Measurements from ENCODE around the gene PRR35. TPM values are rescaled to one million over a fixed set of nuclear protein-coding genes. Genes with fewer than 3 reads are reported as not detected.

Gene PRR35
- total RNA-seq, 2 experiments from 2014 or later = not detected

DNA sequence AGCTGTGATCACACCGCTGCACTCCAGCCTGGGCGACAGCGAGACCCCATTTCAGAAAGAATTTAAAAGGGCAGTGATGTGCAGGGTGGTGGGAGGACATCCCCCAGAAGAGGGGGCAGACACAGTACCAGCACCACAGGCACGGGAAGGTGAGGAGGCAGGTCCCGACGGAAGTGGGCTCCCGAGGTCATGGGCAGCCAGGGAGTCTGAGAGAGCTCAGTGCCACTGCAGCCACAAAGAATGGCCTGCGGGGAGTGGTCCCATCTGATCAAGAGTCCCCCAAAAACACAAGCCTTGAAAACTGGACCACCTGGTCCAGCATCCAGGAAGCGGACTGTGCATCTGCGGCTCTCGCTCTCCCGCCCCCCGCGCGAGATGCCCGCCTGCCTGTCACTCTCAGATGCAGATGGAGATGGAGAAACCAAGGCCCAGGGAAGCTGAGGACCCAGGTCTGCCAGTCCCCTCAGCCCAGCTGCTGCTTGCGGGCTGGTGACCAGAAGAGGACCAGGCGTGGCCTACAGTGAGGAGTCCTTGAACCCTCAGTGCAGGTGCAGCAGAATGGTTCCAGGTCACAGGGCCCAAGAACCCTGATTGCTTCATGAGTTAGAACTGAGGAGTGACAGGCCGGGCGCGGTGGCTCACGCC, 37.0 kb upstream of the PRR35 start:
- Mint-ChIP-seq H3K36me3 (ENCODE audit: low read depth) (peaks cover 2% of the 10 kb centered on the region), H3K4me1 (peaks cover 25% of the 10 kb centered on the region), H3K27ac (peak overlapping the region; percentile 28), H3K4me3 (no peak overlapping the region), H3K27me3 (no peaks in the 10 kb centered on the region), H3K9me3 (no peaks in the 10 kb centered on the region)
- no peak for DNase-seq
- ChIA-PET POLR2A (interaction anchor here (1.0 kb wide), 1 partner anchor 1010 kb away, joined by 3 read pairs; the partner anchor contains the start of gene TMEM204), CTCF (no interaction called here)

DNA sequence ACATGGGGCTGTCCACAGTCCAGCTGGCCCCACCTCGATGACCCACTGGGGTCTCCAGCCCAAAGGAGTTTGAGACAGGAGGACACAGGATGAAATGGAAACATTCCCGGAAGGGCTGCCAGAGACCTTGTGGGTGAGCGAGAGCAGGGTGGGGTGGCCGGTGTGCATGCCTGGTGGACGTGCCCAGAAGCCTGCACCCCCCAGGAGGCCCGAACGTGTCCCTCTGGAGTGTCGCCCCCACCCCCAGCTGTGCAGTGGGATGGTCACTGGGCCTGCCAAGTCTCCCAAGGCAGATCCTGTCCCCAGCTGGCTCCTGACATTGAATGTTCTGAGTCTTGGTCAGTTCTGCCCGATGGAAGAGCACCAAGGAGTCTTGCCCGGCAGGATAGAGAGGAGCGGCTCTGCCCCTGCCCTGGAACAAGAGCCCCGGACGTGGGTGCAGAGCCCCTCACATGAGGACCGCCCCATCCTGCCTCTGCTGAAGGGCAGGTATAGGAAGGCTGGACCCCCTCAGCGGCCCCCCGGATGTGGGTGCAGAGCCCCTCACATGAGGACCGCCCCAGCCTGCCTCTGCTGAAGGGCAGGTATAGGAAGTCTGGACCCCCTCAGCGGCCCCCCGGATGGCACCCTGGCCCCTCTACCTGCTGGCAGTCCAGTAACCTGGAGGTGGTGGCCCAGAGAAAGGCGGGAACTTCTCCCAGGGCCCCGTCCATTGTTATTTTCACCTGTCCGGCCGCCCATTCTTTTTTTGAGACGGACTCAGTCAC, 35.7 kb upstream of the PRR35 start:
- no peaks in the 10 kb centered on the region for H3K9me3 Mint-ChIP-seq
- DNase-seq = no peak
- peak overlapping the region; percentile 97 for H3K27ac Mint-ChIP-seq
- H3K4me3 Mint-ChIP-seq = no peak overlapping the region
- H3K27me3 Mint-ChIP-seq = no peaks in the 10 kb centered on the region
- H3K4me1 Mint-ChIP-seq = peaks cover 30% of the 10 kb centered on the region
- ChIA-PET CTCF (no interaction called here), POLR2A (no interaction called here)
- peaks cover 12% of the 10 kb centered on the region for H3K36me3 Mint-ChIP-seq (ENCODE audit: low read depth)

DNA sequence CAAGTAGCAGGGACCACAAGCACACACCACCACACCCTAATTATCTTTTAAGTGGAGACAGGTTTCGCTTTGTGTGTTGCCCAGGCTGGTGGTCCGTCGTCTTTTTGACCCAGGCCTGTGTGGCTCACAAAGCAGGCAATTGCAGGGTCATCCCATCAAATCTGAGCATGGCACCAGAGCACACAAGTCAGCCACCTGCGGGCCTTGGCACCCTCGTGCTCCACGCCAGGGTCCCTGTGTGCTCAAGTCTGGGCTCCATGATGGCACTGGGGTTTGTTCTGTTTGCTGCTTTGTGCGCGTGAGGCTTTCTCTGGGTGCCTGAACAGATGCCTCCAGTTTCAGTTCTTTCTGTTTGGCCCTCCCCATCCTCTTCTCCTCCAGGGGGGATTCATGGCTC, 35.1 kb upstream of the PRR35 start:
- peak overlapping the region; percentile 76 for H3K4me3 Mint-ChIP-seq
- H3K27ac Mint-ChIP-seq = peak overlapping the region; percentile 97
- CTCF ChIA-PET = no interaction called here
- POLR2A ChIA-PET = interaction anchor here (2.3 kb wide), 1 partner anchor 63 kb away, joined by 7 read pairs; no protein-coding TSS in a partner anchor
- H3K27me3 Mint-ChIP-seq = no peaks in the 10 kb centered on the region
- peaks cover 17% of the 10 kb centered on the region for H3K36me3 Mint-ChIP-seq (ENCODE audit: low read depth)
- DNase-seq = no peak
- H3K4me1 Mint-ChIP-seq = peaks cover 36% of the 10 kb centered on the region
- no peaks in the 10 kb centered on the region for H3K9me3 Mint-ChIP-seq

DNA sequence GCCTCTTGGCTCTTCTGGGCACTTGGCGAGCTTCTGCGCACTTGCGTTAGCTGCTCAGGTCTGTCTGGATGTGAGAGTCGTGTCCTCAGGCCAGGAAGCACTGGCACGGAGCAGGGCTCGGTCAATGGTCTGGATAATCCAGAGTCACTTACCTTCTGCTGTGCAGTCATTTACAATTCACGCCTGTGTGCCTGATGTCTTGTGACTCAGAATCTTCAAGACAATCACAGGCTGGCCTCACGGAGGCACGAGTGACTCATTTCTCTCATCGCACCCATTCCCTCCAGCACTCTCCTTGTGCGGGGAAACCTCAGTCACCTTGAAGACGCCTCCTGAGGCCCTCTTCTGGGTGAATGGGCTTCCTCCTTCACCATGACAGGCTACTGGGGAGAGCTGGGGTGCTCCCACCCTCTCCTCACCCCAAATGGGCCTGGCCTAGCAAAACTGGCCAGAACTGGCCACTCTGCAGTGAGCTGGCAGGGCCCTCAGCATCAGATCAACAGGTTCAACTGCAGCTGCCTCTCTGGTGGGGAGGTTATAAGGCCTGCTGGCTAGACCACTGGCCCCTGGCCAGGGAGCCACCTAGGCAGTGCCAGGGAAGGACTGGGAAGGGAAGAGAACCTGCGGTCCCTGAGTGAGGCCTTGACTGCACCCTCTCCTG, 34.5 kb upstream of the PRR35 start:
- peak overlapping the region; percentile 76 for H3K4me3 Mint-ChIP-seq
- H3K4me1 Mint-ChIP-seq = peaks cover 40% of the 10 kb centered on the region
- CTCF ChIA-PET = no interaction called here
- peak; percentile 82 for DNase-seq
- POLR2A ChIA-PET = interaction anchor here (0.9 to 2.3 kb wide), 3 partner anchors 63 to 473 kb away, joined by 3 to 7 read pairs (median 5); partner anchors contain the start of genes POLR3K, RAB11FIP3 and SNRNP25
- no peaks in the 10 kb centered on the region for H3K9me3 Mint-ChIP-seq
- peaks cover 21% of the 10 kb centered on the region for H3K36me3 Mint-ChIP-seq (ENCODE audit: low read depth)
- peak overlapping the region; percentile 97 for H3K27ac Mint-ChIP-seq
- no peaks in the 10 kb centered on the region for H3K27me3 Mint-ChIP-seq

- H3K4me1 Mint-ChIP-seq = peaks cover 40% of the 10 kb centered on the region
Measured at GRCh38 chr16:526181-527014, 33.8 kb upstream of the PRR35 start.

DNA sequence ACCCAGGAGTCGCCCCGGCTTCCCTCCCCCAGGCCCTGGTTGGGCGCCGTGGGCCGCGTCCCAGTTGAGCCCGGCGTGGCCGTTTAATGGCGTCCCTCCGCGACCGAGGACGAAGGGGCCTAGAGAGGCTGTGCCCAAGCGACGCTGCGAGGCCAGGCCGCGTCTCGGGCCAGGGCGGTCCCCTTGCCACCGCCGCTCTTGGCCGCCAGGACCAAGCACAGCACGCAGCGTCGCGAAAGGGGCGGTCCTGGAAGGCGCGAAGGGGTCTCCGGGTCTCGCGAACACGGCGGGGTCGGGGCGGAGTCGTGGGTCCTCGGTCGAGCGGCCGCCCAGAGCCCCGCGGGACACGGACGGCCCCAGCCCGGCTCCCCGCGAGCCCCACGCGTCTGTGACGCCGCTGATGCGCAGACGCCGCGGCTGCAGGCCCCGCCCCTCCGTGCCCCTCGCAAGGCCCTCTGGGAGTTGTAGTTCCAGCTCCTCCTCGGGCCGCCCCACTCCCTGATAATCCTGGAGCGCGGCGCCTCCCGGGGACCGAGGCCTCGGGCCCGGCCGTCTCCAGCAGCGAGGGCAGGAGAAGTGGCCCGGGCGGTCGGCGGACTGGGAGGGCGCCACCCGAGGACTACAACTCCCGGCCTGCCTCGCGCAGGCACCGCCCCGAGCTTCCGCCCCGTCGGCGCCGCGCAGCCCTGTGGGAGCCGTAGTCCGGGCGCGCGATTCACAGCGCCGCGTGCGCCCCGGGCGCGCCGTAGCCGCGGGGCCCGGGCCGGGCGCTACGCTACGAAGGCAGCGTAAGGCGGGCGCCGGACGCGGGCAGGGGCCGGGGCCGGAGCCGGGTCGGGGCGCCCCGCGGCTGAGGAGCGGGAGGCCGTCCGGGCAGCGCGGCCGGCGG, 32.9 kb upstream of the PRR35 start, which contains the start of gene CAPN15:
CAPN15 (plus strand) TSS at position 698 of the 889 bp plus-strand sequence. CDS start 19,127 bp downstream, outside the sequence.
- peak within 1 kb of the TSS; percentile 94 for H3K4me3 Mint-ChIP-seq
- peak within 1 kb of the TSS; percentile 97 for H3K27ac Mint-ChIP-seq
- peaks cover 21% of the 10 kb centered on the region for H3K36me3 Mint-ChIP-seq (ENCODE audit: low read depth)
- CTCF ChIA-PET = interaction anchor here (0.6 to 1.1 kb wide), 3 partner anchors 109 to 294 kb away, joined by 3 to 4 read pairs (median 3); partner anchors contain the start of gene RHOT2
- peaks cover 40% of the 10 kb centered on the region for H3K4me1 Mint-ChIP-seq
- POLR2A ChIA-PET = interaction anchor here (0.7 to 2.3 kb wide), 10 partner anchors 10 to 122 kb away, joined by 3 to 7 read pairs (median 4); partner anchors contain the start of genes METTL26, NHLRC4, RAB11FIP3 and WDR90
- peak; percentile 86 for DNase-seq
- H3K9me3 Mint-ChIP-seq = no peaks in the 10 kb centered on the region
- no peaks in the 10 kb centered on the region for H3K27me3 Mint-ChIP-seq

More at GRCh38 chr16:526181-527014, 33.8 kb upstream of the PRR35 start:
- ChIA-PET POLR2A (interaction anchor here (0.7 to 2.3 kb wide), 8 partner anchors 11 to 473 kb away, joined by 3 to 7 read pairs (median 4); partner anchors contain the start of genes METTL26, POLR3K, RAB11FIP3 and SNRNP25), CTCF (interaction anchor here (0.6 to 1.1 kb wide), 3 partner anchors 110 to 293 kb away, joined by 3 to 4 read pairs (median 3); partner anchors contain the start of gene RHOT2)
- Mint-ChIP-seq H3K4me3 (peak overlapping the region; percentile 76), H3K27me3 (no peaks in the 10 kb centered on the region), H3K27ac (peak overlapping the region; percentile 97), H3K9me3 (no peaks in the 10 kb centered on the region), H3K36me3 (ENCODE audit: low read depth) (peaks cover 21% of the 10 kb centered on the region)
- DNase-seq = peak; percentile 23

DNA sequence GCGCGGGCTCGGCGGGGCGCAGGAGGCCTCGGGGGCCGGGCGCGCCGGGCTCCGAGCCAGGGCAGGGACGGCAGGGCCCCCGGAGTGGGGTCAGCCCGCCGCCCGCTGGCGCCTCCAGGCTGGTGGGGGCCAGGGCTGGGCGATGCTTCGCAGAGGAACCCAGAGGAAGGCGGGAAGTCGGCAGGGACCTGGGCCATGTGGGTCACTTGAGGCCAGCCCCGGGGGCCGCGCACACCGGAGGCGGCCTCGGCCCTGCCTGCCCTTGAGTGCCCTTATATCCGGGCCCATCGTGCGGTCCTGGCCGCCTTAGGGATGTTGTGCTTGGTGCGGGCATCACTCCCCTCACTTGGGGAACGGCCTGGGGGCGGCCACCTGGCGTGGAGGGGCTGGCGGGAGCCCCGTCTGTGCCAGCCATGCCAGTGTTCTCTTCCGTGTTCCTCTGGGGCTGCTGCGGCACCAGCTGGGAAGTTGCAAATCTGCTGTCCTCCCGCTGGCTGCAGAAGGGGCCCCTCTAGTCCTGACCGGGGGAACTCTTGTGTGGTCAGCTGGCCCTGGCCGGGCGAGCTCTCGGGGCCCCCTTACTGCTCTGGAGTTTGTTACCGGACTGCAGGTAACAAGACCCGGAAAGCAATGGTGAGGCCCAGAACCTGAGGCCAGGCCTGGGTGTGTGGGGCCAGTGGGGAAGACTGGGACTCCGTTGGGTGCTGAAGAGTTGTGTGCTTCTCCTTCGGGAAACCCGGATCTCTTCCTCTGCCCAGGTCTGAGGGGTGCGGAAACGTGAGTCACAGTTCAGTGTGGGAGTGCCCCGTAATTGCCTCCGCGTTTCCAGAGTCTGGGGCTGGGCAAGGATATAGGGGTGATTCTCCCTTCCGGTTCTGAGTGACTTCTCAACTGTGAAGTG, 31.8 kb upstream of the PRR35 start:
- CTCF ChIA-PET = no interaction called here
- Mint-ChIP-seq H3K4me1 (peaks cover 39% of the 10 kb centered on the region), H3K27ac (peak overlapping the region; percentile 97), H3K27me3 (no peaks in the 10 kb centered on the region), H3K36me3 (ENCODE audit: low read depth) (peaks cover 21% of the 10 kb centered on the region), H3K4me3 (peak overlapping the region; percentile 94), H3K9me3 (no peaks in the 10 kb centered on the region)
- DNase-seq = peak; percentile 53
- POLR2A ChIA-PET = interaction anchor here (0.7 to 1.5 kb wide), 5 partner anchors 12 to 99 kb away, joined by 3 to 5 read pairs (median 3); partner anchors contain the start of gene NHLRC4

- CTCF ChIA-PET = no interaction called here
- Mint-ChIP-seq H3K4me1 (peaks cover 37% of the 10 kb centered on the region), H3K27ac (peak overlapping the region; percentile 97), H3K27me3 (no peaks in the 10 kb centered on the region), H3K36me3 (ENCODE audit: low read depth) (peaks cover 21% of the 10 kb centered on the region), H3K4me3 (peak overlapping the region; percentile 94), H3K9me3 (no peaks in the 10 kb centered on the region)
- DNase-seq = peak; percentile 63
- POLR2A ChIA-PET = interaction anchor here (0.7 to 1.4 kb wide), 2 partner anchors 11 to 60 kb away, joined by 3 read pairs; no protein-coding TSS in a partner anchor
Measured at GRCh38 chr16:529012-529575, 31.1 kb upstream of the PRR35 start.

GRCh38 chr16:530111-530817, 29.9 kb upstream of the PRR35 start:
- Mint-ChIP-seq H3K9me3 (no peaks in the 10 kb centered on the region), H3K27ac (peak overlapping the region; percentile 68), H3K27me3 (no peaks in the 10 kb centered on the region), H3K4me3 (peak overlapping the region; percentile 94), H3K36me3 (ENCODE audit: low read depth) (peaks cover 21% of the 10 kb centered on the region), H3K4me1 (peaks cover 37% of the 10 kb centered on the region)
- ChIA-PET POLR2A (interaction anchor here (0.8 kb wide), 1 partner anchor 58 kb away, joined by 3 read pairs; no protein-coding TSS in a partner anchor), CTCF (no interaction called here)
- DNase-seq = no peak
